SK-N-SH (cell line): ENCODE results near the gene SIGLEC6. TPM values are rescaled to one million over a fixed set of nuclear protein-coding genes. Genes with fewer than 3 reads are reported as not detected.

ENCODE experiments used
- CTCF ChIA-PET: fragments of 300-600, 350-600 bp; formaldehyde crosslinking; extraction: SDS; loops from one replicate; lab custom pipeline; 2021; lab: Yijun Ruan, JAX
- POLR2A ChIA-PET: fragments of 350-600 bp; sonication (Branson Sonifier 250); formaldehyde crosslinking; extraction: SDS; loops from one replicate; lab custom pipeline; 2020; ENCODE audit warnings: antibody characterized with exemption, inconsistent platforms; lab: Yijun Ruan, JAX
- DNase-seq: peaks from one replicate; pipeline ENCODE4 v3.0.0; 2012
- H2AFZ ChIP-seq: fragments of 200-600 bp; sonication (generic); 2 replicates; pipeline ENCODE4 v1.8.1; 2016; ENCODE audit warnings: antibody characterized with exemption, mild to moderate bottlenecking, low read depth
- H3F3A ChIP-seq: fragments of 200-600 bp; sonication (generic); replicated peaks from 2 replicates; pipeline ENCODE3; 2016; ENCODE audit warnings: antibody characterized with exemption, mild to moderate bottlenecking; ENCODE audit not compliant: insufficient read depth
- H3K27ac ChIP-seq, 2 experiments: fragments of 200-500 bp in 1 of 2; fragments of 200-600 bp in 1 of 2; sonication (Bioruptor generic) in 1 of 2; sonication (generic), shearing (Covaris generic) in 1 of 2; 2 replicates each; pipeline versions ENCODE4 v1.5.1 to v1.6.1; 2014 to 2016; ENCODE audit warnings: low read depth in 2 of 2, inconsistent platforms in 1 of 2, low read length in 1 of 2, mild to moderate bottlenecking in 1 of 2, mixed read lengths in 1 of 2
- H3K27me3 ChIP-seq: fragments of 200-600 bp; sonication (generic), shearing (Covaris generic); 2 replicates; pipeline ENCODE4 v1.6.1; 2016; ENCODE audit warnings: mixed run types; ENCODE audit not compliant: insufficient read depth
- H3K36me3 ChIP-seq, 2 experiments: fragments of 200-500 bp in 1 of 2; fragments of 200-600 bp in 1 of 2; sonication (Bioruptor generic) in 1 of 2; sonication (generic) in 1 of 2; replicated peaks in 1 of 2; 2 replicates each; pipeline versions ENCODE3 to v1.5.1; 2014 to 2016; ENCODE audit warnings: low read length in 1 of 2, mild to moderate bottlenecking in 1 of 2; ENCODE audit not compliant: insufficient read depth in 2 of 2, control insufficient read depth in 1 of 2
- H3K4me1 ChIP-seq, 2 experiments: fragments of 200-500 bp in 1 of 2; fragments of 200-600 bp in 1 of 2; sonication (Bioruptor generic) in 1 of 2; sonication (generic), shearing (Covaris generic) in 1 of 2; 2 replicates each; pipeline versions ENCODE4 v1.5.1 to v1.6.1; 2014 to 2016; ENCODE audit warnings: low read depth in 1 of 2, low read length in 1 of 2, mixed run types in 1 of 2; ENCODE audit not compliant: insufficient read depth in 2 of 2, control insufficient read depth in 1 of 2
- H3K4me2 ChIP-seq: fragments of 200-600 bp; sonication (generic), shearing (Covaris generic); 2 replicates; pipeline ENCODE4 v1.6.1; 2017; ENCODE audit warnings: mixed run types
- H3K4me3 ChIP-seq, 2 experiments: fragments of 200-500 bp in 1 of 2; fragments of 200-600 bp in 1 of 2; sonication (Bioruptor generic) in 1 of 2; sonication (generic), shearing (Covaris generic) in 1 of 2; 2 replicates each; pipeline versions ENCODE4 v1.5.1 to v1.8.1; 2014 to 2016; ENCODE audit warnings: low read depth in 2 of 2, inconsistent platforms in 1 of 2, low read length in 1 of 2, mild to moderate bottlenecking in 1 of 2, mixed read lengths in 1 of 2, moderate library complexity in 1 of 2
- H3K79me2 ChIP-seq: fragments of 200-600 bp; sonication (generic); 2 replicates; pipeline ENCODE4 v1.8.1; 2017; ENCODE audit warnings: mild to moderate bottlenecking; ENCODE audit not compliant: insufficient read depth
- H3K9ac ChIP-seq: fragments of 200-600 bp; sonication (generic); 2 replicates; pipeline ENCODE4 v1.6.1; 2017; ENCODE audit warnings: mixed run types
- H3K9me2 ChIP-seq: fragments of 200-600 bp; sonication (generic); 2 replicates; pipeline ENCODE4 v1.6.1; 2017; ENCODE audit warnings: mixed run types
- H3K9me3 ChIP-seq: fragments of 200-600 bp; sonication (generic); 2 replicates; pipeline ENCODE4 v1.6.1; 2017; ENCODE audit warnings: mixed run types, mild to moderate bottlenecking, moderate library complexity
- H4K20me1 ChIP-seq: fragments of 200-600 bp; sonication (generic); 2 replicates; pipeline ENCODE4 v1.6.1; 2017; ENCODE audit warnings: mild to moderate bottlenecking, mixed run types; ENCODE audit not compliant: insufficient read depth
- FOXJ3 ChIP-seq: sonication (generic); formaldehyde crosslinking; IDR thresholded peaks from 2 replicates; pipeline ENCODE4 v1.5.1; 2020; ENCODE audit warnings: mild to moderate bottlenecking, missing genetic modification reagents
- GABPA ChIP-seq: IDR thresholded peaks from 2 replicates; pipeline ENCODE4 v1.4.0; 2012; ENCODE audit warnings: low read depth, mild to moderate bottlenecking
- JUND ChIP-seq: IDR thresholded peaks from 2 replicates; pipeline ENCODE4 v1.4.0; 2012
- MXI1 ChIP-seq: IDR thresholded peaks from 2 replicates; pipeline ENCODE4 v1.6.1; 2012; ENCODE audit warnings: mild to moderate bottlenecking, low read depth, low read length, improper control_type of control experiment
- NRF1 ChIP-seq: IDR thresholded peaks from 2 replicates; pipeline ENCODE4 v1.6.1; 2012; ENCODE audit warnings: low read depth, mild to moderate bottlenecking, low read length
- SMC3 ChIP-seq: IDR thresholded peaks from 2 replicates; pipeline ENCODE4 v1.6.1; 2012; ENCODE audit warnings: low read depth, low read length, improper control_type of control experiment
- TAF1 ChIP-seq: IDR thresholded peaks from 2 replicates; pipeline ENCODE4 v1.6.1; 2012; ENCODE audit warnings: low read depth, mild to moderate bottlenecking, low read length, moderate library complexity, borderline replicate concordance
- TCF12 ChIP-seq: IDR thresholded peaks from 2 replicates; pipeline ENCODE4 v1.4.0; 2012
- YY1 ChIP-seq: IDR thresholded peaks from 2 replicates; pipeline ENCODE4 v1.4.0; 2012; ENCODE audit warnings: low read depth, mild to moderate bottlenecking
- WGBS: methylation state at CpG from one replicate; pipeline ENCODE4 v1.1.6; 2017; ENCODE audit warnings: low lambda C conversion rate; 5-methylcytosine and 5-hydroxymethylcytosine counted together
- polyA plus RNA-seq, 3 experiments: library from polyadenylated mRNA; depleted of rRNA; stranded (reverse); fragments of >200 nt; gene quantifications; 2 replicates each; pipeline ENCODE4 v1.2.3, GENCODE V29; 2012
- TF ChIP-seq, protein P1 (sequence below): fragments of 150-350 bp; IDR thresholded peaks from 2 replicates; pipeline ENCODE4 v1.6.1; 2017; ENCODE audit warnings: antibody characterized with exemption, low read length, low read depth, borderline replicate concordance
- TF ChIP-seq, protein P2 (sequence below): IDR thresholded peaks from 2 replicates; pipeline ENCODE4 v1.4.0; 2012; ENCODE audit warnings: low read depth, borderline replicate concordance
- TF ChIP-seq, protein P3 (sequence below): IDR thresholded peaks from 2 replicates; pipeline ENCODE4 v1.4.0; 2012; ENCODE audit warnings: low read depth, borderline replicate concordance
- TF ChIP-seq, protein P4 (sequence below): fragments of 200-600 bp; sonication (generic); IDR thresholded peaks from 2 replicates; pipeline ENCODE4 v1.6.1; 2017; ENCODE audit warnings: antibody characterized with exemption, mild to moderate bottlenecking, moderate library complexity
- TF ChIP-seq, protein P5 (sequence below): IDR thresholded peaks from 2 replicates; pipeline ENCODE4; 2012

SIGLEC6 gene
- polyA plus RNA-seq, 1 of the 3 experiments (the other 2 are of a cell fraction), result not detected

DNA sequence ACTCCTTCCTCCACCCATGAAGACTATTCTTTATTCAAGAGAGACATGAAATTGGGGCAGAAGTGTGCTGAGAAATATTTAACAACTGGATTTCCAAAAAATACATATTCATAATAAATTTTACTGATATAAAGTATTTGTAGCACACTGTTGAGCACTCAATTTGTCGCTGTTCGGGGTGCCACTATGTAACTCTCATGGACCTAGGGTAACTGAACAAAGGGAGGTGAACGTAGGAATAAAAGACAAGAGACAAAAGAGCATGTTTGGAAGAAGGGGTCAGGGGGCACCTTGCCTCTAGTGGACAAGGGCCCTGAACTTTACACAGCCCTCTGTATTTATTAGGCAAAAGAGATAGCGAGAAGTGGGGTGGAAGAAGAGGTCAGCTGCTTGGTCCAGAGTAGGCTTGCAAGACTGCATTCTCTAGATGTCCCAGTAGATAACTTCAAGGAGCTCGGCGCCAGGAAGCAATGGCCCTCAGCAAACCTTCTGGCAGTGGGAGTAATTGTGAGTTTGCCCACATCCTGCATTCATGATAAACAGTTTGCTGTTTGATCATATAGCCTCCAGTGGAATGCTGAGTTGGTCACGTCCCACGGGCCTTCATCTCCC is 35.1 kb upstream of the SIGLEC6 start:
- no peaks in the 10 kb centered on the region; the same call in 1 of the 2 replicates for H3K9me3 ChIP-seq
- peaks cover 39% of the 10 kb centered on the region; the same call in 1 of the 2 replicates for H3K27me3 ChIP-seq
- peaks cover 6% of the 10 kb centered on the region; the same call in 1 of the 2 replicates for H3K79me2 ChIP-seq
- H3K9me2 ChIP-seq, result no peaks in the 10 kb centered on the region
- no peak overlapping the region for H3K9ac ChIP-seq
- H3K36me3 ChIP-seq, result no peaks in the 10 kb centered on the region
- H3K4me1 ChIP-seq, result peaks cover 0 to under 1% of the 10 kb centered on the region in 2 experiments; a peak in 1 of 4 replicates
- CTCF ChIA-PET, result interaction anchor here (0.9 kb wide), 1 partner anchor 14 kb away, joined by 3 read pairs; no protein-coding TSS in a partner anchor
- POLR2A ChIA-PET, result no interaction called here
- TF ChIP-seq SMC3 (no peak), JUND (no peak), GABPA (no peak), TAF1 (no peak), TCF12 (no peak), FOXJ3 (no peak)
- TF ChIP-seq, protein P1, sequence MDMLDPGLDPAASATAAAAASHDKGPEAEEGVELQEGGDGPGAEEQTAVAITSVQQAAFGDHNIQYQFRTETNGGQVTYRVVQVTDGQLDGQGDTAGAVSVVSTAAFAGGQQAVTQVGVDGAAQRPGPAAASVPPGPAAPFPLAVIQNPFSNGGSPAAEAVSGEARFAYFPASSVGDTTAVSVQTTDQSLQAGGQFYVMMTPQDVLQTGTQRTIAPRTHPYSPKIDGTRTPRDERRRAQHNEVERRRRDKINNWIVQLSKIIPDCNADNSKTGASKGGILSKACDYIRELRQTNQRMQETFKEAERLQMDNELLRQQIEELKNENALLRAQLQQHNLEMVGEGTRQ, result no peak
- TF ChIP-seq, protein P2, sequence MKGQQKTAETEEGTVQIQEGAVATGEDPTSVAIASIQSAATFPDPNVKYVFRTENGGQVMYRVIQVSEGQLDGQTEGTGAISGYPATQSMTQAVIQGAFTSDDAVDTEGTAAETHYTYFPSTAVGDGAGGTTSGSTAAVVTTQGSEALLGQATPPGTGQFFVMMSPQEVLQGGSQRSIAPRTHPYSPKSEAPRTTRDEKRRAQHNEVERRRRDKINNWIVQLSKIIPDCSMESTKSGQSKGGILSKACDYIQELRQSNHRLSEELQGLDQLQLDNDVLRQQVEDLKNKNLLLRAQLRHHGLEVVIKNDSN, result no peak
- TF ChIP-seq, protein P3, sequence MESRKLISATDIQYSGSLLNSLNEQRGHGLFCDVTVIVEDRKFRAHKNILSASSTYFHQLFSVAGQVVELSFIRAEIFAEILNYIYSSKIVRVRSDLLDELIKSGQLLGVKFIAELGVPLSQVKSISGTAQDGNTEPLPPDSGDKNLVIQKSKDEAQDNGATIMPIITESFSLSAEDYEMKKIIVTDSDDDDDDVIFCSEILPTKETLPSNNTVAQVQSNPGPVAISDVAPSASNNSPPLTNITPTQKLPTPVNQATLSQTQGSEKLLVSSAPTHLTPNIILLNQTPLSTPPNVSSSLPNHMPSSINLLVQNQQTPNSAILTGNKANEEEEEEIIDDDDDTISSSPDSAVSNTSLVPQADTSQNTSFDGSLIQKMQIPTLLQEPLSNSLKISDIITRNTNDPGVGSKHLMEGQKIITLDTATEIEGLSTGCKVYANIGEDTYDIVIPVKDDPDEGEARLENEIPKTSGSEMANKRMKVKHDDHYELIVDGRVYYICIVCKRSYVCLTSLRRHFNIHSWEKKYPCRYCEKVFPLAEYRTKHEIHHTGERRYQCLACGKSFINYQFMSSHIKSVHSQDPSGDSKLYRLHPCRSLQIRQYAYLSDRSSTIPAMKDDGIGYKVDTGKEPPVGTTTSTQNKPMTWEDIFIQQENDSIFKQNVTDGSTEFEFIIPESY, result no peak
- TF ChIP-seq, protein P4, sequence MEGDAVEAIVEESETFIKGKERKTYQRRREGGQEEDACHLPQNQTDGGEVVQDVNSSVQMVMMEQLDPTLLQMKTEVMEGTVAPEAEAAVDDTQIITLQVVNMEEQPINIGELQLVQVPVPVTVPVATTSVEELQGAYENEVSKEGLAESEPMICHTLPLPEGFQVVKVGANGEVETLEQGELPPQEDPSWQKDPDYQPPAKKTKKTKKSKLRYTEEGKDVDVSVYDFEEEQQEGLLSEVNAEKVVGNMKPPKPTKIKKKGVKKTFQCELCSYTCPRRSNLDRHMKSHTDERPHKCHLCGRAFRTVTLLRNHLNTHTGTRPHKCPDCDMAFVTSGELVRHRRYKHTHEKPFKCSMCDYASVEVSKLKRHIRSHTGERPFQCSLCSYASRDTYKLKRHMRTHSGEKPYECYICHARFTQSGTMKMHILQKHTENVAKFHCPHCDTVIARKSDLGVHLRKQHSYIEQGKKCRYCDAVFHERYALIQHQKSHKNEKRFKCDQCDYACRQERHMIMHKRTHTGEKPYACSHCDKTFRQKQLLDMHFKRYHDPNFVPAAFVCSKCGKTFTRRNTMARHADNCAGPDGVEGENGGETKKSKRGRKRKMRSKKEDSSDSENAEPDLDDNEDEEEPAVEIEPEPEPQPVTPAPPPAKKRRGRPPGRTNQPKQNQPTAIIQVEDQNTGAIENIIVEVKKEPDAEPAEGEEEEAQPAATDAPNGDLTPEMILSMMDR, result no peak
- no peak overlapping the region for H3K27ac ChIP-seq
- H4K20me1 ChIP-seq, result no peaks in the 10 kb centered on the region
- DNase-seq, result no peak
- under 1% methylated on average over 8 of the region's 8 CpGs for WGBS
- no peak overlapping the region for H2AFZ ChIP-seq
- no peak overlapping the region for H3K4me2 ChIP-seq
- H3F3A ChIP-seq, result peaks cover 5% of the 10 kb centered on the region
- H3K4me3 ChIP-seq, result no peak overlapping the region

DNA sequence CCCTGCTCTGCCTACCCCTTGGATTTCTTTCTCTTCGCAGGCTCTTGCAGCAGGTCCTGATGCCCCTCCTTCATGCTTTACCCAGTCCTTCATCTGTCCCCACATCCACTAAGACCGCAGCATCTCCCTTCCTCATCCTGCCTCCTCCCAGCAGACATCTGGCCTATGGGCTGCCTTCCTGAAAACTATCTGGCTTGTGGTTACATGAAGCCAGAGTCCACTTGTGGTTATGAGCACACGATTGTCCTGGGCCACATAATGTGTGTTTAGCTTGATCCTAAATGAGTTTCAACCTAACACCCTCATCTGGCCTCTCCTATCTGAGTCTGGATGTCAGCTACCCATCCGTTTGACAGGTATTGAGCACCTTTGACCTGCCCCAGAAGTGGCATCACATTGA is 34.1 kb upstream of the SIGLEC6 start:
- Histone ChIP-seq H3K9me2 (no peaks in the 10 kb centered on the region), H4K20me1 (no peaks in the 10 kb centered on the region), H3K79me2 (no peaks in the 10 kb centered on the region), H3K9me3 (no peaks in the 10 kb centered on the region; the same call in 1 of the 2 replicates), H3K4me1 (no peaks in the 10 kb centered on the region), H3K36me3 (no peaks in the 10 kb centered on the region), H3F3A (peaks cover 5% of the 10 kb centered on the region), H3K27me3 (peaks cover 39% of the 10 kb centered on the region; the same call in 1 of the 2 replicates), H3K4me2 (no peak overlapping the region), H3K27ac (no peak overlapping the region), H3K4me3 (no peak overlapping the region), H2AFZ (no peak overlapping the region), H3K9ac (no peak overlapping the region)
- DNase-seq, result no peak
- CTCF ChIA-PET, result interaction anchor here (0.9 kb wide), 1 partner anchor 15 kb away, joined by 3 read pairs; no protein-coding TSS in a partner anchor
- TF ChIP-seq, protein P1, result no peak
- TF ChIP-seq, protein P5, sequence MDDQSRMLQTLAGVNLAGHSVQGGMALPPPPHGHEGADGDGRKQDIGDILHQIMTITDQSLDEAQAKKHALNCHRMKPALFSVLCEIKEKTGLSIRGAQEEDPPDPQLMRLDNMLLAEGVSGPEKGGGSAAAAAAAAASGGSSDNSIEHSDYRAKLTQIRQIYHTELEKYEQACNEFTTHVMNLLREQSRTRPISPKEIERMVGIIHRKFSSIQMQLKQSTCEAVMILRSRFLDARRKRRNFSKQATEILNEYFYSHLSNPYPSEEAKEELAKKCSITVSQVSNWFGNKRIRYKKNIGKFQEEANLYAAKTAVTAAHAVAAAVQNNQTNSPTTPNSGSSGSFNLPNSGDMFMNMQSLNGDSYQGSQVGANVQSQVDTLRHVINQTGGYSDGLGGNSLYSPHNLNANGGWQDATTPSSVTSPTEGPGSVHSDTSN, result no peak
- TF ChIP-seq MXI1, result no peak
- no peak for TF ChIP-seq NRF1
- no peak for TF ChIP-seq YY1
- no peak for TF ChIP-seq TCF12
- WGBS, result 0% methylated on average over 4 of the region's 4 CpGs
- POLR2A ChIA-PET, result no interaction called here
